ENCODE data around the gene SEM1.

Gene SEM1

GRCh38 chr7:96739167-96739566 is 29.5 kb upstream of the SEM1 start:
- TF ChIP-seq SIN3A (IDR thresholded peaks at IDR 0.05; ENCODE audit: borderline replicate concordance, insufficient read depth, low read length): no peak
- no peak for TF ChIP-seq FOXP2 (optimal IDR thresholded peaks at IDR 0.05; ENCODE audit: borderline replicate concordance, extremely low read depth, extremely low read length, insufficient read depth)
- TF ChIP-seq TAF1 (IDR thresholded peaks at IDR 0.05; ENCODE audit: borderline replicate concordance, insufficient read depth, low read length): no peak
- TF ChIP-seq REST (IDR thresholded peaks at IDR 0.05; ENCODE audit: insufficient read depth in 1 of 2, low read depth in 2 of 2, low read length in 2 of 2): no peak
- TF ChIP-seq POLR2AphosphoS5 (IDR thresholded peaks at IDR 0.05; ENCODE audit: low read depth, low read length): no peak

GRCh38 chr7:96738705-96739104 is 29.1 kb upstream of the SEM1 start:
- no peak for TF ChIP-seq TAF1 (IDR thresholded peaks at IDR 0.05; ENCODE audit: borderline replicate concordance, insufficient read depth, low read length)

- TF ChIP-seq SIN3A (IDR thresholded peaks at IDR 0.05; ENCODE audit: borderline replicate concordance, insufficient read depth, low read length): no peak
- TF ChIP-seq POLR2AphosphoS5 (IDR thresholded peaks at IDR 0.05; ENCODE audit: low read depth, low read length): no peak
- no peak for TF ChIP-seq TAF1 (IDR thresholded peaks at IDR 0.05; ENCODE audit: borderline replicate concordance, insufficient read depth, low read length)
- TF ChIP-seq FOXP2 (optimal IDR thresholded peaks at IDR 0.05; ENCODE audit: borderline replicate concordance, extremely low read depth, extremely low read length, insufficient read depth): no peak
- no peak for TF ChIP-seq REST (IDR thresholded peaks at IDR 0.05; ENCODE audit: insufficient read depth in 1 of 2, low read depth in 2 of 2, low read length in 2 of 2)
These were observed 28.0 kb upstream of the SEM1 start for GRCh38 chr7:96737545-96738050.

GRCh38 chr7:96734343-96734742 is 24.7 kb upstream of the SEM1 start:
- no peak for TF ChIP-seq FOXP2 (optimal IDR thresholded peaks at IDR 0.05; ENCODE audit: borderline replicate concordance, extremely low read depth, extremely low read length, insufficient read depth)
- no peak for TF ChIP-seq TAF1 (IDR thresholded peaks at IDR 0.05; ENCODE audit: borderline replicate concordance, insufficient read depth, low read length)
- no peak for TF ChIP-seq POLR2AphosphoS5 (IDR thresholded peaks at IDR 0.05; ENCODE audit: low read depth, low read length)
- TF ChIP-seq SIN3A (IDR thresholded peaks at IDR 0.05; ENCODE audit: borderline replicate concordance, insufficient read depth, low read length): no peak
- TF ChIP-seq REST (IDR thresholded peaks at IDR 0.05; ENCODE audit: insufficient read depth in 1 of 2, low read depth in 2 of 2, low read length in 2 of 2): no peak

- TF ChIP-seq TAF1 (IDR thresholded peaks at IDR 0.05; ENCODE audit: borderline replicate concordance, insufficient read depth, low read length) (no peak), FOXP2 (optimal IDR thresholded peaks at IDR 0.05; ENCODE audit: borderline replicate concordance, extremely low read depth, extremely low read length, insufficient read depth) (no peak), REST (IDR thresholded peaks at IDR 0.05; ENCODE audit: insufficient read depth in 1 of 2, low read depth in 2 of 2, low read length in 2 of 2) (no peak)
These were observed 20.2 kb upstream of the SEM1 start for GRCh38 chr7:96729820-96730219.

Measured in PFSK-1 (cell line).